Activated T-cell treated with anti-CD3 and anti-CD28 coated beads, Interleukin-2, amount 50 U/mL, for 4 hours (primary cell): Measurements from ENCODE around the gene IFT81. TPM values are rescaled to one million over a fixed set of nuclear protein-coding genes. Genes with fewer than 3 reads are reported as not detected.

Experiments used
- ATAC-seq, 2 donors: fragments of 200-7000 bp; cut with Tn5 transposase; one replicate each; pipeline ENCODE4 v1.10.0; 2021
- DNase-seq: peaks from one replicate; pipeline ENCODE4 v3.0.0-alpha.2; 2020
- H3K27me3 Mint-ChIP-seq: one replicate; pipeline ENCODE4 v1.8.0; 2021; ENCODE audit warnings: low read depth, mixed read lengths
- H3K36me3 Mint-ChIP-seq: one replicate; pipeline ENCODE4 v1.8.0; 2022; ENCODE audit warnings: mixed read lengths; ENCODE audit not compliant: insufficient read depth
- H3K4me1 Mint-ChIP-seq: one replicate; pipeline ENCODE4 v1.8.0; 2021; ENCODE audit warnings: low read depth, mixed read lengths
- H3K4me3 Mint-ChIP-seq: one replicate; pipeline ENCODE4 v1.8.0; 2021; ENCODE audit warnings: mild to moderate bottlenecking, moderate library complexity, mixed read lengths
- H3K9me3 Mint-ChIP-seq: one replicate; pipeline ENCODE4 v1.8.0; 2021; ENCODE audit warnings: mixed read lengths
- total RNA-seq, 3 donors: library from RNA; stranded (reverse); gene quantifications; one replicate each; pipeline ENCODE4 v1.2.1, GENCODE V29; 2021

The IFT81 gene
- total RNA-seq, 3 donors from 2014 or later: 1.7 to 2.0 (median 1.7) TPM

DNA sequence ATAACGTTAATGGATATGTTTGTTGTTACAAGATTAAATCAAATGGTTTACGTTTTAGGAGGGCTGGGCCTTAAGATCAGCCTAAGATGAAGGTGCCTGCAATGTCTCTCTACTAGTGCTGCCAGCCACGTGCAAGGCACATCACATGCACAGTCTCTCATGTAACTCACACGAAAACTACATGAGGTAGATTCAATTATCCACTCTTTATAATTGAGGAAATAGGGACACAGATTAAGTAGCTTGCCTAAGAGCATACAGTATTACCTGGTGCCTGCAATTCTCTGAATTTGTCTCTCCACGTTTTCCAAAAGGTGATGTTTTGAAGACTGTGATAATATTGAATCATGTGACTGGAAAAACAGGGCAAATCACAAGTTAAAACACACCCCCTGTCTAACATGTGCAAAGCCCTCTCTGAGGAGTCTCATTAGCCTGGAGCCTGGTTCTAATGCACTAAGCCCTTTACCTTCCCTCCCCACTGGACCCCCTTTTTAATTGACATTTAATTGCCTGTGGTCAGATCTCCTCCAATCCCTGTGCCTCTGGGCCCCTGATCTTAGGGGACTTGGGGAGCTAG is 142.3 kb downstream of the IFT81 start:
- ATAC-seq (no peak), DNase-seq (no peak)
- H3K9me3 Mint-ChIP-seq: no peaks in the 10 kb centered on the region
- peaks cover 13% of the 10 kb centered on the region for H3K27me3 Mint-ChIP-seq
- no peak overlapping the region for H3K4me3 Mint-ChIP-seq
- H3K4me1 Mint-ChIP-seq: no peaks in the 10 kb centered on the region
- no peaks in the 10 kb centered on the region for H3K36me3 Mint-ChIP-seq

DNA sequence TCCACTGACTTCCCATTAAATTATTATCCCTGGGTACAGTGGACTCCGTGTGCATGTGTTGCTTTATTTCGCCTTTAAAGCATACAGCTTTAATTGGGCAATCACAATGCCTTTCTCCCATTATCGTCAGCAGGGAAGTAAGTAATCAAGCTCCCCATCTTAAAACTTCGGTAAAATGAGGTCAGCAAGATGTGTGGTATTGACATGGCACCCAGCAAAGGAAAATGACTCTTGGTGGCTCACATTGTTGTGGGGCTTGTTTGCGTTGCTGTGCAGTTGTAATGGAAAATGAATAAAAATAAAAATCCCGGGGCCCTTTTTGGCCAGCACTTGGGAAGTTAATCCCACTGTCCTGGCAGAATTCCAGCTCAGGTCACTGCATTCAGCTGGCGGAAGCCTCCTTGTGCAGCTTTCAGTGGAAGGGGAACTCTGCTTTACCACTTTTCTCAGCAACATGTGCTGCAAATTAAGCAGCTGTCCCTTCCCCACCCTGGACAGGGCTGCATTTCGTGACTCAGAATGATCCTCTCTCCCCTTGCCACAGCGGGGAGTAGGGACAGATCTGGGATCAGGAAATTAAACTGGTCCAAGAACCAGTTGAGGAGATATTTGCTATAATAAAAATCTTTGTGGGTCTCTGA is 142.9 kb downstream of the IFT81 start:
- no peaks in the 10 kb centered on the region for H3K4me1 Mint-ChIP-seq
- DNase-seq (no peak), ATAC-seq (no peak)
- H3K9me3 Mint-ChIP-seq: no peaks in the 10 kb centered on the region
- H3K36me3 Mint-ChIP-seq: no peaks in the 10 kb centered on the region
- peaks cover 13% of the 10 kb centered on the region for H3K27me3 Mint-ChIP-seq
- no peak overlapping the region for H3K4me3 Mint-ChIP-seq

Other genes with a start within 250 kb of the IFT81 start
- gene GLTP, start 243.8 kb upstream of the IFT81 start, total RNA-seq: 10 to 100 TPM; 38.8 to 44.7 (median 40.0) TPM
- 10 to 100 TPM; 25.4 to 27.9 (median 25.4) TPM for gene TCHP, start 224.1 kb upstream of the IFT81 start, total RNA-seq
- gene GIT2, start 128.0 kb upstream of the IFT81 start, total RNA-seq: 10 to 100 TPM; 43.0 to 51.8 (median 49.0) TPM
- gene ANKRD13A, start 124.9 kb upstream of the IFT81 start, total RNA-seq: 10 to 100 TPM; 30.6 to 42.7 (median 38.8) TPM
- gene C12orf76, start 75.8 kb upstream of the IFT81 start, total RNA-seq: 1 to 10 TPM; 5.9 to 6.8 (median 6.4) TPM
- gene ATP2A2, start 156.9 kb downstream of the IFT81 start, total RNA-seq: 100 to 1,000 TPM; 240 to 245 (median 241) TPM